SK-N-SH treated with all-trans-retinoic acid at 6 μM for 48 hours (cell line): Measurements from ENCODE around the gene RAB14.

Source experiments
- ATAC-seq: fragments of 200-7000 bp; cut with Tn5 transposase; 3 replicates; pipeline ENCODE4 v1.9.1; 2020; ENCODE audit warnings: mild to moderate bottlenecking, moderate library complexity
- ARNTL ChIP-seq: fragments of 450-650 bp; formaldehyde crosslinking; IDR thresholded peaks from 2 replicates; pipeline ENCODE4 v1.5.0; 2020; ENCODE audit warnings: low read depth, mild to moderate bottlenecking, moderate library complexity, borderline replicate concordance
- BACH2 ChIP-seq: fragments of 250-450 bp; sonication (Bioruptor Pico); IDR thresholded peaks from 2 replicates; pipeline ENCODE4 v1.9.0; 2021; ENCODE audit warnings: mild to moderate bottlenecking, borderline replicate concordance
- CREB5 ChIP-seq: fragments of 250-450 bp; sonication (Bioruptor Pico); IDR thresholded peaks from 2 replicates; pipeline ENCODE4 v1.5.1; 2020; ENCODE audit warnings: low read depth, mild to moderate bottlenecking, moderate library complexity
- CSDC2 ChIP-seq: fragments of 250-450 bp; sonication (Bioruptor Pico); IDR thresholded peaks from 2 replicates; pipeline ENCODE4 v1.5.0; 2020; ENCODE audit warnings: mild to moderate bottlenecking, moderate library complexity
- CSRNP3 ChIP-seq: fragments of 250-450 bp; sonication (Bioruptor Pico); IDR thresholded peaks from 2 replicates; pipeline ENCODE4 v1.5.1; 2021; ENCODE audit warnings: mild to moderate bottlenecking, moderate library complexity
- ESRRG ChIP-seq: fragments of 250-450 bp; sonication (Bioruptor Pico); IDR thresholded peaks from 2 replicates; pipeline ENCODE4 v1.6.1; 2021; ENCODE audit warnings: mild to moderate bottlenecking
- GLIS3 ChIP-seq: fragments of 250-450 bp; sonication (Bioruptor Pico); IDR thresholded peaks from 2 replicates; pipeline ENCODE4 v1.5.0; 2020; ENCODE audit warnings: mild to moderate bottlenecking, moderate library complexity
- ISL1 ChIP-seq: fragments of 250-450 bp; sonication (Bioruptor Pico); IDR thresholded peaks from 2 replicates; pipeline ENCODE4 v2.1.2; 2022; ENCODE audit warnings: mild to moderate bottlenecking, moderate library complexity
- OSR1 ChIP-seq: fragments of 250-450 bp; sonication (Bioruptor Pico); IDR thresholded peaks from 2 replicates; pipeline ENCODE4 v1.8.0; 2022; ENCODE audit warnings: moderate library complexity, mild to moderate bottlenecking, inconsistent platforms
- PATZ1 ChIP-seq: fragments of 250-450 bp; sonication (Bioruptor Pico); IDR thresholded peaks from 2 replicates; pipeline ENCODE4 v1.8.0; 2020; ENCODE audit warnings: mild to moderate bottlenecking, moderate library complexity, borderline replicate concordance
- POU6F1 ChIP-seq: fragments of 250-450 bp; sonication (Bioruptor Pico); IDR thresholded peaks from 2 replicates; pipeline ENCODE4 v1.8.0; 2021; ENCODE audit warnings: low read depth, mild to moderate bottlenecking, moderate library complexity, borderline replicate concordance
- PPARA ChIP-seq: fragments of 250-450 bp; sonication (Bioruptor Pico); IDR thresholded peaks from 2 replicates; pipeline ENCODE4 v1.5.0; 2020; ENCODE audit warnings: mild to moderate bottlenecking, borderline replicate concordance
- RARB ChIP-seq: fragments of 250-450 bp; sonication (Bioruptor Pico); IDR thresholded peaks from 2 replicates; pipeline ENCODE4 v1.8.0; 2021; ENCODE audit warnings: mild to moderate bottlenecking, moderate library complexity
- SNAI2 ChIP-seq: fragments of 250-450 bp; sonication (Bioruptor Pico); IDR thresholded peaks from 2 replicates; pipeline ENCODE4 v1.5.0; 2020; ENCODE audit warnings: mild to moderate bottlenecking, moderate library complexity
- TCF4 ChIP-seq: fragments of 250-450 bp; sonication (Bioruptor Pico); IDR thresholded peaks from 2 replicates; pipeline ENCODE4 v1.8.0; 2021; ENCODE audit warnings: mild to moderate bottlenecking, moderate library complexity, borderline replicate concordance
- TOX ChIP-seq: fragments of 250-450 bp; sonication (Bioruptor Pico); IDR thresholded peaks from 2 replicates; pipeline ENCODE4 v1.8.0; 2021; ENCODE audit warnings: mild to moderate bottlenecking, moderate library complexity, borderline replicate concordance
- TSHZ2 ChIP-seq: fragments of 250-450 bp; sonication (Bioruptor Pico); IDR thresholded peaks from 2 replicates; pipeline ENCODE4 v1.5.0; 2020; ENCODE audit warnings: mild to moderate bottlenecking, moderate library complexity
- ZC3H10 ChIP-seq: fragments of 250-450 bp; sonication (Bioruptor Pico); IDR thresholded peaks from 2 replicates; pipeline ENCODE4 v1.5.1; 2021; ENCODE audit warnings: mild to moderate bottlenecking, moderate library complexity
- ZFP3 ChIP-seq: fragments of 250-450 bp; sonication (Bioruptor Pico); IDR thresholded peaks from 2 replicates; pipeline ENCODE4 v1.5.0; 2020; ENCODE audit warnings: mild to moderate bottlenecking, moderate library complexity
- ZFP30 ChIP-seq: fragments of 450-650 bp; formaldehyde crosslinking; IDR thresholded peaks from 2 replicates; pipeline ENCODE4 v1.5.0; 2022; ENCODE audit warnings: mild to moderate bottlenecking, moderate library complexity
- ZNF565 ChIP-seq: fragments of 450-650 bp; formaldehyde crosslinking; conservative IDR thresholded peaks from 2 replicates; pipeline ENCODE4 v1.5.0; 2020; ENCODE audit warnings: low read depth, mild to moderate bottlenecking, moderate library complexity
- ZNF8 ChIP-seq: fragments of 450-650 bp; formaldehyde crosslinking; IDR thresholded peaks from 2 replicates; pipeline ENCODE4 v1.5.0; 2020; ENCODE audit warnings: mild to moderate bottlenecking, moderate library complexity

Gene RAB14

GRCh38 chr9:121239851-121240250 lies 38.2 kb upstream of the RAB14 start:
- TF ChIP-seq PPARA (CRISPR knock-in tag): no peak
- TF ChIP-seq TOX (CRISPR knock-in tag): no peak
- TF ChIP-seq ZFP30 (CRISPR knock-in tag): no peak
- no peak for TF ChIP-seq OSR1
- no peak for TF ChIP-seq SNAI2 (CRISPR knock-in tag)
- TF ChIP-seq TSHZ2 (CRISPR knock-in tag): no peak
- no peak for TF ChIP-seq RARB (CRISPR knock-in tag)
- TF ChIP-seq TCF4 (CRISPR knock-in tag): no peak
- no peak for TF ChIP-seq ESRRG (CRISPR knock-in tag)
- no peak for ATAC-seq

- TF ChIP-seq ZFP3 (CRISPR knock-in tag) (no peak), TSHZ2 (CRISPR knock-in tag) (no peak), CSRNP3 (no peak), ZNF8 (CRISPR knock-in tag) (no peak), ISL1 (CRISPR knock-in tag) (no peak), PPARA (CRISPR knock-in tag) (no peak), GLIS3 (CRISPR knock-in tag) (no peak), RARB (CRISPR knock-in tag) (no peak), SNAI2 (CRISPR knock-in tag) (no peak), ZFP30 (CRISPR knock-in tag) (no peak), TOX (CRISPR knock-in tag) (no peak), OSR1 (no peak), CSDC2 (CRISPR knock-in tag) (no peak), PATZ1 (no peak), POU6F1 (CRISPR knock-in tag) (no peak), CREB5 (no peak)
Measured at GRCh38 chr9:121239071-121239470, 37.4 kb upstream of the RAB14 start.

GRCh38 chr9:121237916-121238315 lies 36.2 kb upstream of the RAB14 start:
- ATAC-seq: no peak
- no peak for TF ChIP-seq ZNF8 (CRISPR knock-in tag)
- no peak for TF ChIP-seq ESRRG (CRISPR knock-in tag)
- TF ChIP-seq TSHZ2 (CRISPR knock-in tag): no peak
- no peak for TF ChIP-seq TOX (CRISPR knock-in tag)
- TF ChIP-seq BACH2: no peak
- no peak for TF ChIP-seq ARNTL
- no peak for TF ChIP-seq ZNF565 (CRISPR knock-in tag)
- no peak for TF ChIP-seq ZFP3 (CRISPR knock-in tag)
- TF ChIP-seq TCF4 (CRISPR knock-in tag): no peak
- TF ChIP-seq ZC3H10: no peak
- no peak for TF ChIP-seq OSR1

More at GRCh38 chr9:121239071-121239470, 37.4 kb upstream of the RAB14 start:
- ATAC-seq: no peak
